Neuronal stem cell (in vitro differentiated cells): ENCODE measurements around the gene DCP1B.

ENCODE experiments used
- DNase-seq: peaks from one replicate; pipeline ENCODE4 v3.0.0-alpha.2; 2013; ENCODE audit warnings: low spot score
- H2AFZ ChIP-seq: one replicate; pipeline ENCODE4 v1.6.1; 2013; ENCODE audit warnings: mild to moderate bottlenecking, low read length, inconsistent platforms
- H2AK5ac ChIP-seq: 2 replicates; pipeline ENCODE4 v1.6.1; 2013; ENCODE audit warnings: low read depth, mild to moderate bottlenecking, inconsistent platforms, low read length, moderate library complexity, mixed read lengths
- H2BK120ac ChIP-seq: 2 replicates; pipeline ENCODE4 v1.6.1; 2013; ENCODE audit warnings: low read depth, mild to moderate bottlenecking, inconsistent platforms, low read length, moderate library complexity, mixed read lengths
- H2BK12ac ChIP-seq: one replicate; pipeline ENCODE4 v1.6.1; 2013; ENCODE audit warnings: low read length, inconsistent platforms
- H2BK15ac ChIP-seq: 2 replicates; pipeline ENCODE4 v1.6.1; 2013; ENCODE audit warnings: mild to moderate bottlenecking, low read length, inconsistent platforms, mixed read lengths
- H2BK5ac ChIP-seq: one replicate; pipeline ENCODE4 v1.6.1; 2013; ENCODE audit warnings: inconsistent platforms, mild to moderate bottlenecking, low read length, moderate library complexity
- H3K14ac ChIP-seq: one replicate; pipeline ENCODE4 v1.6.1; 2013; ENCODE audit warnings: low read length, inconsistent platforms
- H3K18ac ChIP-seq: 2 replicates; pipeline ENCODE4 v1.6.1; 2013; ENCODE audit warnings: low read length, inconsistent platforms
- H3K23ac ChIP-seq: 2 replicates; pipeline ENCODE4 v1.6.1; 2013; ENCODE audit warnings: low read depth, mild to moderate bottlenecking, mixed read lengths, low read length, inconsistent platforms; ENCODE audit not compliant: poor library complexity
- H3K27ac ChIP-seq: replicated peaks from 3 replicates; pipeline ENCODE4 v1.5.1; 2013; ENCODE audit warnings: low read length, inconsistent platforms
- H3K27me3 ChIP-seq, 3 experiments: 2 replicates each; pipeline ENCODE4 v1.6.1; 2013; ENCODE audit warnings: low read length in 3 of 3, mild to moderate bottlenecking in 2 of 3, inconsistent platforms in 1 of 3, low read depth in 1 of 3, mixed read lengths in 1 of 3, moderate library complexity in 1 of 3; ENCODE audit not compliant: control insufficient read depth in 3 of 3, insufficient read depth in 3 of 3
- H3K36me3 ChIP-seq, 2 donors: replicated peaks in 1 of 2; 2 replicates each; pipeline ENCODE4 v1.6.1; 2013; ENCODE audit warnings: low read length in 2 of 2; ENCODE audit not compliant: control insufficient read depth in 2 of 2, insufficient read depth in 2 of 2
- H3K4ac ChIP-seq: 2 replicates; pipeline ENCODE4 v1.6.1; 2013; ENCODE audit warnings: inconsistent platforms, mild to moderate bottlenecking, low read length, moderate library complexity
- H3K4me1 ChIP-seq, 2 donors: 1 replicate in 1 of 2; 2 replicates in 1 of 2; pipeline ENCODE4 v1.6.1; 2013; ENCODE audit warnings: low read length in 2 of 2, low read depth in 1 of 2; ENCODE audit not compliant: control insufficient read depth in 2 of 2, insufficient read depth in 1 of 2
- H3K4me2 ChIP-seq: one replicate; pipeline ENCODE4 v1.6.1; 2013; ENCODE audit warnings: mild to moderate bottlenecking, low read length, inconsistent platforms; ENCODE audit not compliant: insufficient read depth, poor library complexity, severe bottlenecking
- H3K4me3 ChIP-seq, 2 donors: 2 replicates each; pipeline ENCODE4 v1.5.1; 2013; ENCODE audit warnings: low read length in 2 of 2, mild to moderate bottlenecking in 2 of 2, inconsistent platforms in 1 of 2, moderate library complexity in 1 of 2
- H3K79me1 ChIP-seq: one replicate; pipeline ENCODE4 v1.6.1; 2013; ENCODE audit warnings: low read depth, mild to moderate bottlenecking, inconsistent platforms, low read length, moderate library complexity
- H3K9ac ChIP-seq: one replicate; pipeline ENCODE4 v1.6.1; 2013; ENCODE audit warnings: mild to moderate bottlenecking, low read depth, low read length, inconsistent platforms; ENCODE audit not compliant: poor library complexity
- H3K9me3 ChIP-seq, 2 donors: replicated peaks in 1 of 2; 2 replicates each; pipeline versions ENCODE3 to v1.6.1; 2013; ENCODE audit warnings: low read length in 2 of 2, mild to moderate bottlenecking in 2 of 2, inconsistent platforms in 1 of 2, low read depth in 1 of 2, mixed read lengths in 1 of 2, moderate library complexity in 1 of 2; ENCODE audit not compliant: control insufficient read depth in 2 of 2, insufficient read depth in 1 of 2
- H4K8ac ChIP-seq: one replicate; pipeline ENCODE4 v1.6.1; 2013; ENCODE audit warnings: low read depth, mild to moderate bottlenecking, inconsistent platforms, low read length, moderate library complexity
- H4K91ac ChIP-seq: one replicate; pipeline ENCODE4 v1.6.1; 2013; ENCODE audit warnings: low read length, low read depth, mild to moderate bottlenecking, inconsistent platforms; ENCODE audit not compliant: poor library complexity
- WGBS, 2 donors: extraction: QIAGEN DNeasy Blood & Tissue Kit; methylation state at CpG; one replicate each; pipeline ENCODE4 v1.1.7; 2013; ENCODE audit warnings: missing lambda C conversion rate in 2 of 2, mixed read lengths in 1 of 2; ENCODE audit not compliant: insufficient read length in 2 of 2, insufficient replicate concordance in 1 of 2; ENCODE audit errors: extremely low coverage in 2 of 2; 5-methylcytosine and 5-hydroxymethylcytosine counted together

The DCP1B gene

GRCh38 chr12:1910468-1910867 lies 93.8 kb downstream of the DCP1B start:
- no peak overlapping the region for H2BK15ac ChIP-seq
- no peak overlapping the region for H2BK5ac ChIP-seq
- H3K4ac ChIP-seq, result no peak overlapping the region
- no peak overlapping the region for H2BK120ac ChIP-seq
- no peak overlapping the region for H3K23ac ChIP-seq
- no peak overlapping the region for H3K4me3 ChIP-seq
- H3K9ac ChIP-seq, result no peak overlapping the region
- no peak overlapping the region for H3K27ac ChIP-seq
- H4K8ac ChIP-seq, result no peak overlapping the region
- no peak overlapping the region for H4K91ac ChIP-seq
- peaks cover 2% of the 10 kb centered on the region for H3K79me1 ChIP-seq
- H3K4me2 ChIP-seq, result no peak overlapping the region
- H2BK12ac ChIP-seq, result no peak overlapping the region
- no peak overlapping the region for H2AFZ ChIP-seq
- H3K14ac ChIP-seq, result no peak overlapping the region
- H3K18ac ChIP-seq, result no peak overlapping the region
- H3K27me3 ChIP-seq, result peaks cover 0 to 4% (median 0%) of the 10 kb centered on the region in 3 experiments
- no CpG with 5 or more reads among the region's 3 CpGs for WGBS, 2 donors
- peaks cover 0 to 4% of the 10 kb centered on the region in 2 donors for H3K9me3 ChIP-seq
- H2AK5ac ChIP-seq, result no peak overlapping the region
- no peak for DNase-seq
- peaks cover 1 to 14% of the 10 kb centered on the region in 2 donors for H3K4me1 ChIP-seq
- no peaks in the 10 kb centered on the region for H3K36me3 ChIP-seq

DNA sequence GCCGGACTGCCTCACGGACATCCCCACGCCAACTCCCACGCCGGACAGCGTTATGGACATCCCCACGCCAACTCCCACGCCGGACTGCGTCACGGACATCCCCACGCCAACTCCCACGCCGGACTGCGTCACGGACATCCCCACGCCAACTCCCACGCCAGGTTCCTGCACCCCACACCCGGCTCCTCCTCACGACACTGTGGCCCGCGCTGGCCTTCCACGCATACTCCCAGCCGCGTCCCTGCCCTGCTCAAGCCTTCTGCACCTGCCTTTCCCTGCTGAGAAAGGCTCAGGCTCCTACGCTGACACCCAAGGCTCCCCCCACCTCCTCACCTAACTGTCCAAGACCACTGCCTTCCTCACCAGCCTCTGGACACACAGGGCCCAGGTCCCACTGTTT lies 95.5 kb downstream of the DCP1B start:
- Histone ChIP-seq H3K23ac (peak overlapping the region; percentile 48), H2BK5ac (no peak overlapping the region), H3K4me1 (peaks cover 1 to 9% of the 10 kb centered on the region in 2 donors), H3K27ac (no peak overlapping the region), H2BK120ac (no peak overlapping the region), H2AK5ac (no peak overlapping the region), H2BK15ac (no peak overlapping the region), H3K4ac (no peak overlapping the region), H4K8ac (no peak overlapping the region), H3K18ac (peak overlapping the region; percentile 87), H3K9ac (no peak overlapping the region), H3K4me2 (no peak overlapping the region), H3K4me3 (no peak overlapping the region), H2BK12ac (no peak overlapping the region), H3K36me3 (no peaks in the 10 kb centered on the region), H3K27me3 (no peaks in the 10 kb centered on the region), H3K14ac (no peak overlapping the region), H3K9me3 (peaks cover 0 to 4% of the 10 kb centered on the region in 2 donors), H2AFZ (no peak overlapping the region), H4K91ac (no peak overlapping the region), H3K79me1 (no peaks in the 10 kb centered on the region)
- DNase-seq, result no peak
- no CpG with 5 or more reads among the region's 26 CpGs for WGBS, 2 donors

- H3K27me3 ChIP-seq, result no peaks in the 10 kb centered on the region
- no peak for DNase-seq
These were observed 96.3 kb downstream of the DCP1B start for GRCh38 chr12:1907652-1908611.

GRCh38 chr12:1906579-1906978 lies 97.7 kb downstream of the DCP1B start:
- Histone ChIP-seq H3K9me3 (peaks cover 0 to 4% of the 10 kb centered on the region in 2 donors), H2BK12ac (no peak overlapping the region), H3K27ac (no peak overlapping the region)

More at GRCh38 chr12:1907652-1908611, 96.3 kb downstream of the DCP1B start:
- H3K18ac ChIP-seq, result no peak overlapping the region
- H2BK120ac ChIP-seq, result no peak overlapping the region
- no peak overlapping the region for H3K4me2 ChIP-seq
- no peaks in the 10 kb centered on the region for H3K36me3 ChIP-seq
- peaks cover 0 to 4% of the 10 kb centered on the region in 2 donors for H3K9me3 ChIP-seq
- no CpG with 5 or more reads among the region's 67 CpGs for WGBS, 2 donors
- no peak overlapping the region for H2BK15ac ChIP-seq
- H3K27ac ChIP-seq, result no peak overlapping the region
- peak overlapping the region; percentile 95 for H3K23ac ChIP-seq
- H3K4ac ChIP-seq, result no peak overlapping the region
- H4K91ac ChIP-seq, result no peak overlapping the region
- peak overlapping the region; percentile 75 for H2BK5ac ChIP-seq
- no peaks in the 10 kb centered on the region for H3K79me1 ChIP-seq
- H3K4me3 ChIP-seq, result peak overlapping the region in 1 of 2 donors; percentile 33
- H3K14ac ChIP-seq, result peak overlapping the region; percentile 25
- H4K8ac ChIP-seq, result peak overlapping the region; percentile 43
- peak overlapping the region; percentile 20 for H2AK5ac ChIP-seq
- H2BK12ac ChIP-seq, result peak overlapping the region; percentile 73
- peaks cover 1 to 8% of the 10 kb centered on the region in 2 donors for H3K4me1 ChIP-seq
- H3K9ac ChIP-seq, result peak overlapping the region; percentile 4
- no peak overlapping the region for H2AFZ ChIP-seq

More at GRCh38 chr12:1906579-1906978, 97.7 kb downstream of the DCP1B start:
- Histone ChIP-seq H3K4ac (no peak overlapping the region), H3K79me1 (no peaks in the 10 kb centered on the region), H2AFZ (no peak overlapping the region), H3K4me3 (no peak overlapping the region), H4K91ac (no peak overlapping the region), H2AK5ac (no peak overlapping the region), H3K27me3 (no peaks in the 10 kb centered on the region), H3K4me1 (peaks cover 0 to under 1% of the 10 kb centered on the region in 2 donors), H3K36me3 (no peaks in the 10 kb centered on the region), H3K4me2 (no peak overlapping the region), H3K14ac (no peak overlapping the region), H4K8ac (no peak overlapping the region), H3K23ac (no peak overlapping the region), H3K9ac (no peak overlapping the region), H2BK120ac (no peak overlapping the region), H2BK5ac (no peak overlapping the region), H2BK15ac (no peak overlapping the region), H3K18ac (no peak overlapping the region)
- WGBS, 2 donors, result no CpG with 5 or more reads among the region's 3 CpGs
- DNase-seq, result no peak
